Esophagus mucosa (tissue), 1 donor: Measurements from ENCODE around the gene LAMP1. TPM values are rescaled to one million over a fixed set of nuclear protein-coding genes. Genes with fewer than 3 reads are reported as not detected.
"Not testable (repeated sequence)": the region's sequence is repeated elsewhere in the genome, so short reads cannot be mapped to it uniquely, and the experiment has no call there.

Experiments
- ATAC-seq: fragments of 200-7000 bp; cut with Tn5 transposase; one replicate; pipeline ENCODE4 v1.9.1; 2020
- total RNA-seq: library from RNA; stranded (reverse); gene quantifications from one replicate; pipeline ENCODE4 v1.2.4, GENCODE V29; 2023
- donor health status: DM: yes; HTN: yes; CAD: no.

Gene LAMP1, protein sequence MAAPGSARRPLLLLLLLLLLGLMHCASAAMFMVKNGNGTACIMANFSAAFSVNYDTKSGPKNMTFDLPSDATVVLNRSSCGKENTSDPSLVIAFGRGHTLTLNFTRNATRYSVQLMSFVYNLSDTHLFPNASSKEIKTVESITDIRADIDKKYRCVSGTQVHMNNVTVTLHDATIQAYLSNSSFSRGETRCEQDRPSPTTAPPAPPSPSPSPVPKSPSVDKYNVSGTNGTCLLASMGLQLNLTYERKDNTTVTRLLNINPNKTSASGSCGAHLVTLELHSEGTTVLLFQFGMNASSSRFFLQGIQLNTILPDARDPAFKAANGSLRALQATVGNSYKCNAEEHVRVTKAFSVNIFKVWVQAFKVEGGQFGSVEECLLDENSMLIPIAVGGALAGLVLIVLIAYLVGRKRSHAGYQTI
- 144 TPM for total RNA-seq

DNA sequence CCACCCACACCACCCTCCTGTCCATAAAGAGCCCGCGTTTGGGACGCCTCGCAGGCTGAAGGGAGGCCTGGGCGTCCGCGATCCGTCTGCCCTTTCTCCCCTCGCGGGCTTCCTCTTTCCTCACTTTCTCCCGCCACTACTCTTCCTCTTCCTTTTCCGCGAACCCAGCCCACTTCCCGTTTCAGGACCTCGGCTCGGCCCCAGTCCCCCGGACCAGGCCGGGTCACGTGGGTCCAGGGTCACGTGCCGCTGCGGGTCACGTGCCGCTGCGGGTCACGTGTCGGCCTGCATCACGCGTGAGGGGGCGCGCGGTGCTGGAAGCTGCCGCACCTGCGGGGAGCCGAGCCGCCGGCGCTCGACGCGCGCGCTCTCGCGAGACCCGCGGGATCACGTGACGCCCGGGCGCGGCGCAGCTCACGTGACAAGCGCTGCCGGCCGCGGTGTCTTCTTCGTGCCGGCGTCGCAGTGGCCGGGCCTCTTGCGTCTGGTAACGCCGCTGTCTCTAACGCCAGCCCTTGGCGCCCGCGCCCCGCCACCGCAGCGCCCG is at the start of gene LAMP1:
Gene LAMP1, plus strand, starts transcription at position 417 of the 547 bp plus-strand sequence. CDS start 196 bp downstream, outside the sequence.
- peak; percentile 87 for ATAC-seq

DNA sequence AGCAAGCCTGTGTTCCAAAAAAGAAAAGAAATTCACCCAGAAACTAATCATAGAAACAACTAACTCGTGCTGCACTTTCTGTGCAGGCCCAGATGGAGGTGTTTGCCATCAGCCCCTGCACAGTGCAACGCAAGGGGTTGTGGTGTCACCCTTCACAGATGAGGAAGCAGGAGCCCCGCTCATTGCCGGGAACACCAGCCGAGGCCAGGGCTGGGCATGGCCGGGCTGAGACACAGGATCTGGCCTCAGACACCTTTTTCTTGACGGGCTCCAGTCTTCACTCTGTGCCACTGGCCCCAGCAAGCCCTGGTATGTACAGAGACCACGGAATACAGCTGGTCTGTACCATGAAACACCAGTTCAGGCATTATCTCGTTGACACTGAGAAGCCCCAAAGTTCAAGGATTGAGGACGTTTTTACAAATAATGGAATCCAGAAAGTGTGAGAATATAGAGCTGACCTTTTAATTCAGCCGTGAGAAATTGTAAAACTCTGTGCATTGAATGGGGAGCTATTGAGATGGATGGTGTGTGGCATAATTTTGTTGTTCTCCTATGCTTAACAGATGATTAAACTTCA is 44.4 kb upstream of the LAMP1 start:
- ATAC-seq, result no peak

DNA sequence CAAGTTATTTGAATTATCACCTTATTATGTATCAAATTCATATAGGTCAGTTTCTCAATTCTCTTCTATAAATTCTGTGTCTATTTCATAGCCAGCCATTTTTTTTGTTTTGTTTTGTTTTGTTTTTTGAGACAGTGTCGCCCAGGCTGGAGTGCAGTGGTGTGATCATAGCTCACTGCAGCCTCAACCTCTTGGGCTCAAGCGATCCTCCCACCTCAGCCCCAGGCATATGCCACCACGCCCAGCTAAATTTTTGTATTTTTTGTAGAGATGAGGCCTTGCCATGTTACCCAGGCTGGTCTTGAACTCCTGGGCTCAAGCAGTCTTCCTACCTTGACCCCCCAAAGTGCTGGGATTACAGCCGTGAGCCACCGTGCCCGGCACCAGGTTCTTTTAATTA is 39.1 kb upstream of the LAMP1 start:
- ATAC-seq, result not testable (repeated sequence)

DNA sequence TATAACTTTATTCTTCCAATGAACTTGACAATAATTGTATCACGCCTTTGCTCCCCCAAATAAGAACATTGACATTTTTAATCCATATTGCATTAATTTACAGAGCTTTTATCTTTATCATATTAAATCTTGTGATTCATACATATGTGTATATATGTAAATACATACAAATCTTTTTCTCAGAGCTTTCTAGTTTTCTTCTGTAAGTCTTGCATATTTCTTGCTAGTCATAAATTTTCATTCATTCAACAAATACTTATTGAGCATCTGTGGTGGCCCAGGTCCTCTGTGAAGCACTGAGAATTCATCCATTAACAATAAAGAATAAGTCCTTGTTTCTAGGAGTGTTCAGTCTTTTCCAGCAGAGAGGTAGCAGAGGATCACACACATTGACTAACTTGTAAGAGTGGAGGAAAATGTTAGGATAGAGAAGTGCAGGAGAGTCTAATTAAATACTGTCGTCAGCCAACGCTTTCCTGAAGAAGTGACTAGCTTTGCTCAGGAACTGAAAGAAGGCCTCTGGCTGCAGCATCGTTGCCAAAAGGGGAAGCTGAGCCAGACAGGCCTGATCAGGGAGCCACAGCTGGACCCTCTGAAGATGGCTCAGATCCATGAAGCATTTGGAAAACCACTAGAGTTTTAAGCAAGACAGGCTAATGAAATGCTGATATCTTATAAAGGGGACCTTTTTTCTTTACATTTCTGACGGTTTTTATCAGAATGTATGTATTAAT is 38.6 kb upstream of the LAMP1 start:
- no peak for ATAC-seq

DNA sequence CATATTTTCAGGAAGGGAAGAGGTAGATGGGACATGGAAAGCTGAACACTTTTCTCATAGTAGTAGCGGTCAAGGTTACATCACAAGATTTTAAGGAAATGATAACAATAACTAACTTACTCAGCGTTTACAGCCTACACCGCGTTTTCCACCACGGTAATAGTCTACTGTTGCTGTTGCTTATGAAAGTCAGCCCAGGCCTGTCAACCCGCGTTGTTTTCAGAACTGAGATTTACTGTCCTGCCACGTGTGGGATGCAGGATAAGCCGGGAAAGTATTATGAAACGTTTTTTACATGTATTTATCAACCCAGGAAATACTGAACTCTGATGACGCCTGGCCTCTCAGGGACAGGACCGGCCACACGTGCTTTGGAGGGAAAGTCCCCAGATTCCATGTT is 36.0 kb upstream of the LAMP1 start:
- ATAC-seq, result no peak

DNA sequence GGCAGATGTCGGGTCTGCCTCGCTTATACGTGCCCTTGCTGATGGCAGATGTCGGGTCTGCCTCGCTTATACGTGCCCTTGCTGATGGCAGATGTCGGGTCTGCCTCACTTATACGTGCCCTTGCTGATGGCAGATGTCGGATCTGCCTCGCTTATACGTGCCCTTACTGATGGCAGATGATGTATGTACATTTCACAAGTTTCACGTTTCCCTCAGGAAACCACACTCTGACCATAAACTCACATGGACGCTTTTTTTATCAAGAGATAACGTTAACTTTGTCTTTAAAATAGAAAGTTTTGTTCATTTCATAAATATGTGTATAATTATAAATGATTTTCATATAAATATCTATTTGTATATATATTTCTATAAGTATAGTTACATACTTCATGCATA is 34.0 kb upstream of the LAMP1 start:
- not testable (repeated sequence) for ATAC-seq

DNA sequence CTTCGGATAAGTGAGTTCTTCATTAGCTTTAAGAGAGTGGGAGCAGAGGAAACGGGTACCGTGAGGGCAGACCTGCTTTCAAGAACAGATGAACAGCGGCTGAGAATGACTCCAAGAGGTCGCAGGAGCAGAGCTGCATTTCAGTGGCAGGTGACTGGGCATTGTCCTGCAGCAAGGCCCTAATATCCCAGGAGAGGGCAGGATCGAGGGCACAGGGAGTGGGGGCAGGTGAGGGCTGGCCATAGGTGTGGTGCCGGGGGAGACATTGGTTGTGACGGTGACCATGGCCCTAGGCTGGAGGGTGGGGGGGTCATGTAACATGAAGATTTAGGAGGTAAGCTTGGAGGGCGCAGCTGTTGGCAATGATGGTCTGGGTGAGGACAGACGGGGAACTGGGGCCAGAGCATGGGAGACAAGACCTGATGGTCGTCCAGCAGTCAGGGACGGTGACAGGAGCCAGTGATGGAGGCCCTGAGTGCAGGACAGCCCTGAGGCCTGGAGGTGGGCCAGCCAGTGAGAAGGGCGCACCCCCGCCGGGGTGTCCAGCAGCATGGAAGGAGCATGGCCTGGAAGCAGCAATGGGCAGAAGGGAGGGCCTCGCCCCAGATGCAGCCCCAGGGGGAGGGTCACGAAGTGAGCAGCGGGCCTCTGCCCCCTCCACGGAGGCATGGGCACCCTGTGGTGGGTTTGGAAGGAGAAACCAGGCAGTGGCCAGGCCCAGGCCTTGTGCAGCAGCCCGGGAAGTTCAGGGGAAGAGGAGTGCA is 29.2 kb upstream of the LAMP1 start:
- ATAC-seq, result peak; percentile 53

DNA sequence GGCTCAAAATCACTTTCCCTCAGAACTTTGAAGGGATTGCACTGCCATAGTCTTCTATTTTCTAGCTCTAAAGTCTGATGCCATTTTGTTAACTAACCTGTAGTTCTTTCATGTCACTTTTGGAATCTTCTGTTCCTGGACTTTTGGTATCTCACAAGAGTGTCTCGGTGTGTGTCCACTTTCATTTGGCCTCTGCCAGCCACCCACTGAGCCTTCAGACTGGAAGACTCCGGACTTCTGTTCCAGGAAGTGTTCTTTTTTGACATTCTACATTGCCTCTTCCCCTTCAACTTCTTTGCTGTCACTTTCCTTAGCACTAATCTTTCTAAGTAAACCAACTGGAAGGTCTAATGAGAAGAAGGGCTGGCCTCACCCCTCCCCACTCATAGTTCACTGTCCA is 25.0 kb upstream of the LAMP1 start:
- ATAC-seq, result no peak

DNA sequence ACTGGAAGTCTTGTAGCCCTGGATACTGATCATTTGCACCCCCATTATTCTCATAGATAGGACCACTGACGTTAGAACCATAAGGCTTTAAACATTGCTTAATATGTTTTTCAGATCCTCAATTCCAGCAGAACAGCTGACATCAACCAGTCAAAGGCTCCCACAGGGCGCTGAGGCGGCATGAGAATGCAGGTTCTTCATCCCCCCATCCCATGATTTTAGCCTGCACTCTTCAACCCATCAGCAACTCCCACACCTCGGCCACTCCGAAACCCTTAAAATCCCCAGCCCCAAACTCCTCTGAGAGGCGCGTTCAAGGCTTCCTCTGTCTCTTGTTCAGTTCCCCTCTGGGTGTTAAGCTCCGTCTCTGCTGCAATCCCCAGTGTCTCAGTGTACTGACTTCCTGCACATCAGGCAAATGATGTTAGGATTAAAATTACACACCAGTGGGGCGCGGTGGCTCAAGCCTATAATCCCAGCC is 24.3 kb upstream of the LAMP1 start:
- no peak for ATAC-seq

DNA sequence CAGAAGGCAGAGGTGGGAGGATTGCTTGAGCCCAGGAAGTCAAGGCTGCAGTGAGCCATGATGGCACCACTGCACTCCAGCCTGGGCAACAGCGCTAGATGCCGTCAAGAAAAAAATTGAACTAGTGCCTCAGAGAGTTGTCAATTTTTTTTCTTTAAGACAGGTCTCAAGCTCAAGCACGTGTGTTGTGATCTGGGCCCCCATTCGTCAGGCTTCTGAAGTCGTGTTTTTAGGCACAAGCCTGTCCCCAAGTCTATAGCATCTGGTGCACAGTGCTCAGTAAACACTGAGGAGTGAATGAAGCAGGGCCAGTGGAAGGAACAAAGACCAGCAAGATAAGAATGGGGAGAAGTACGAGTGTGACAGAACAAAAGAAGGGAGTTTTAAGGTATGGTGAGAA is 23.7 kb upstream of the LAMP1 start:
- no peak for ATAC-seq

DNA sequence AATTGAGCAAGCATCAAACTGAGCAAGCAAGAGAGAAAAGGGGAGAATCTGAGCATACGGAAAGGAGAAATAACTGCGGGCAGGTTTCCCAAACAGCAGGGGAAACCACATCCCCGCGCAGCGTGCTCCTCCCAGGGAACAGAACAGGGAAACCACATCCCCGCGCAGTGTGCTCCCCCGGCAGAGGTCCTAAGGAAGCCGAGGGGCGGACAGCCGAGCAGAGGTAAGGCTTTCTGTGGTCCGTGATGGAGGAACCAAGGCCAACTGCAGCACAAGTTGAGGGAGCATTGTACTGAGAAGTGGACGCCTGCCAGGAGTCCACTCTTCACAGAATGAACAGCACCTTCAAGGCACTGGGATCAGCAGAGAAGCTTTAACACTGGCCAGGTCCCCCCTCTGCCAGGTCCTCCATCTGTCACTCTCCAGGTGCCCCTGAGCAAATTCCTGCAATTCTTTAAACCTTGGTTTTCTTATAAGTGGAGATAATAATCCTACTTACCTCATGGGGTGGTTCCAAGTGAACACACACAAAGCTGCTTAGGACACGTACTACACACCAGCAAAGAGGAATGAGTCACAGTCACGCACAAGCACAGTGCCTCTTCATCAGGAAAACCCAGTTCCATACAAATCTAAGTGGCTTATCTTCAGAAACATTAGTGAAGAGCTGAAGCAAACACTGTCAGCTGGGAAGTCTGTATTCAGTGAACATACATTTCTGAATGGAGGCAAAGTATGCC is 23.0 kb upstream of the LAMP1 start:
- peak; percentile 92 for ATAC-seq

DNA sequence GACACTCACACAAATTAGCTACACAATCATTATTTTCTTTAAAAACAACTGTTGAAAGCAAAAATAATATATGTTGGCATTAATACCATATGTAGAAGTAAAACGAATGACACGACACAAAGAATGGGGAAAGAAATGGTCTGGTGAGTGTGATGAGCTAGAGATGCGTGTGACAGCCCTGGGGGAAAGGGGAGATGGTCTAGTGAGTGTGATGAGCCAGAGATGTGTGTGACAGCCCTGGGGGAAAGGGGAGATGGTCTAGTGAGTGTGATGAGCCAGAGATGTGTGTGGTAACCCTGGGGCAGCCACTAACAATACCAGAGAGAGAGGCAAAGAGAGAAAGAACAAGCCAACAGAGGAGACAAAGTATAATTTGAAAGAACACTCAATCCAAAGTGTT is 22.3 kb upstream of the LAMP1 start:
- ATAC-seq, result peak; percentile 42

DNA sequence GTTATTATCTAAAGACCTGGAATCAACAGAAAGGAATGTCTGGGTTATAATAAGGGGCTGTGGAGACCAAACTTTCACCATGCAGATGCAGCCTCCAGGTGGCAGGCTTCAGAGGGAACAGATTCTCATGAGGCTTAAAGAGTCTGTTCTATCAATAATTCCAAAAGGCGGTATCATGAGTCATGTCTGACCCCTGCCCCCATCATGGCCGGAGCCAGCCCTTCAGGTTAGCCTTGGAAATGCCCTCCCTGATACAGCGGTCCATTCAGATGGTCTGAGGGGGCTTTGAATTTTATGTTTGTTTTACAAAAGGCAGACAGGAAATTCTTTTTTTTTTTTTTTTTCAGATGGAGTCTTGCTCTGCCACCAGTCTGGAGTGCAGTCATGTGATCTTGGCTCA is 21.7 kb upstream of the LAMP1 start:
- no peak for ATAC-seq

DNA sequence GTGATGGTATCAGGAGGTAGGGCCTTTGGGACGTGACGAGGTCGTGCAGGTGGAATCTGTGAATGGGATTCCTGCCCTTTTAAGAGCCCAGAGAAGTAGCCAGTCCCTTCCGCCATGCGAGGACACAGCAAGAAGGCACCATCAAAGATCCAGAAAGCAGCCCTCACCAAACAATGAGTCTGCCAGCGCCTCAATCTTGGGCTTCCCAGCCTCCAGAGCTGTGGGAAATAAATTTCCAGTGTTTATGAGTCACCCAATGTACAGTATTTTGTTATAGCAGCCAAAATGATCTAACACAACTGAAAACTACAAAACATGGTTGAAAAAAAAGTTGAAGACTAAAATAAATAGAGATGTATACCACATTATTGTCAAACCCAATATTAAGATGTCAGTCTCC is 16.9 kb upstream of the LAMP1 start:
- ATAC-seq, result no peak

DNA sequence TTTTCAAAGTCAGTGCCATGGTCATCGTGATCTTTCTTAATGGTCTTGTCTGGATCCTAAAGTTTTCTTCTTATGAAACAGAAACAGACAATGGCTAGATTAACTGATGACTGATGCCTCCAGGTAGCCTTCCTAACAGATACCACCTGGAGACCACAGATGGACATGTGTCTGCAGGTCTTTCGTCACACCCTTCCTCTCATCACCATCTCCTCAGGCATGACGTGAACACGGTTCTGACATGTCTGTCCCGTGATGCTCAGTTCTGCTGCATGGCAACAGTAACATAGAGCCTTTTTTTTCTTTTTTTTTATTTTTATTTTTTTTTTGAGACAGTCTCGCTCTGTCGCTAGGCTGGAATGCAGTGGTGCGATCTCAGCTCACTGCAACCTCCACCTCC is 13.1 kb upstream of the LAMP1 start:
- peak; percentile 45 for ATAC-seq

DNA sequence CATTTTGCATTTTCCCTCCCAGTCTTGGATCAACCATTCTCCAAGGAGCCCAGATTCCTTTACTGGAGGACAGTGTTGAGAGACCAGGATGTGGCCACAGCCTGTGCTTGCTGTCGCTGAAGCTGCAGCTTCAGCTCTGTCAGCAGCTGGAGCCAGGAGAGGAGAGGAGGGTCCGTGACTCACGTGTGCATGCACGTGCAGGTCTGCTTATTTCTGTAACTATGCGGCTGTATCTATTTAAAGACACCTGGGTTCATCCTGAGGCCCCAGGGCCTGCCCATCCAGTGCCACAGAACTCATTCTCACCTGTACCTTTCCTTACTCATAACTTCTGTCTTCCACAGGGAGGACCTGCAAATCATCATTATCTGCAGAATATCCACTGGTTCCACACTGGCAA is 8.2 kb upstream of the LAMP1 start:
- peak; percentile 42 for ATAC-seq

DNA sequence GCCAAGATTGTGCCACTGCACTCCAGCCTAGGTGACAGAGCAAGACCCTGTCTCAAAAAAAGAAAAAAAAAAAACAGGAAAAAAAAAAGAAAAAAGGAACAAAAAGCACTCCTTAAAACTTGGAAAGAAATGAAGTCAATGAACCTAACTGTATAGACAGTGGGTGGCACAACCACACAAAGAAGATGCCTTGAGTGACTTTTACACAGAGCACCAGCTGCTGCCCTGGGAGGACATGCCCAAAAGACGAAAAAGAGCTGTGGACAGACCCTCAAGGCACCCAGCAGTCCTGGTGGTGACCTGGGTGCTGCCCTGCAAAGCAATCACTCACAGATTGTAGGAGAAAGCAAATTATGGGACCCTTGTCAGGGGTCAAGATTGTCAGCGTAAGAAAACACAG is 5.9 kb upstream of the LAMP1 start:
- no peak for ATAC-seq

DNA sequence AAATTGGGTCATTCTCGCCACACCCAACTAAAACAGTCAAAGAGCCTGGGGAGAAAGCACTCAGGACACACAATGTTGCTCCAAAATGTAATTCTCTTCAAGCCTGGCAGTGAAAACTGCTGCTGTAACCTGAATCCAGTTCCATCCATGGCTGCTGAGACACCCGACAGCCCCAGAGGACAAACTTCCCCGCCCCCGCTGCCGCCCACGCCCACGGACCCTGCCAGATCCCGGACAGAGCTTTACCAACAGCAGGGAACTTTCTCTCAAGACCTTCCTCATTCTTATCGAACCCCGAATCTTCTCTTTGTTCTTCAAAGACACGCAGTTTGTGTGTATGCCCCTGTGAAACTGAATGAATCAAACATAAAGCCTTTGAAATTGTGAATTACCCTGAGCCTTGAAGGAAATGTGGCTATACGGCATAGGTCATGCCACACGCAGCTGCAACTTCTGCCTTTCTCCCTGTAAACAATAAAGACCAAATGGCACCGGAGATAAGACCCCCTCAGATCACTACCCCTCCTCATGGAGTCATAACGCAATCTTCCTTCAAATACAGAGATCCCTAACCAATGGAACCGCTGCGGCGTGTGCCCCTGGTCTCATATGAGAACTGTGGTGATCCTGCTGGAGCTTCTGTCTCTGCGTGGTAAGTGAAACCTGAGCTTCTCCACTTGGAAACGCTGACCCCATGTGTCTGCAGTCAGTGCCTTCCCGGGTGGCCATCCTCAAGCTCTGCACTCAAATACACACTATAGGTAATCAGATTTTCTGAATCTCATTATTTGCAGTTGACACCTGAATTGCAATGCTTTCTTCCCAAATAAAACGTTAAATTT is 4.8 kb upstream of the LAMP1 start:
- ATAC-seq, result no peak

DNA sequence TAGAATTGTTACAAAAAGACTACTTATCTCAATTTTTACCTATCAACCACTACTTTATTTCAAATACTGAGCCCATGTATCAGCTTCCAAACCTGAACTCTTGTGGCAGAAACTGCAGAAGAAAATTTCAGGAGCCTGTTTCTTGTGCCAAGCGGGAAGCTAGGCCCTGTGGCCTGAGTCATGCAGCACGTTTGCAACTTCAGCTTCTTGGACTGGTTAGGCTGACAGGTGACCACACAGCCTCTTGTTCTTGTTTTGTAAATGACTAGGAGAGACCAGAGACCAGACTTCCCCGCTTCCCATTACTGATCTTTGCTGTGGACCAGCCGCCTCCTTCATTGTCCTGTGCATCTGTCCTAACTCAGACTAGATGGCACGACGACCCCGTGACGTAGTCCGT is 3.4 kb upstream of the LAMP1 start:
- no peak for ATAC-seq

DNA sequence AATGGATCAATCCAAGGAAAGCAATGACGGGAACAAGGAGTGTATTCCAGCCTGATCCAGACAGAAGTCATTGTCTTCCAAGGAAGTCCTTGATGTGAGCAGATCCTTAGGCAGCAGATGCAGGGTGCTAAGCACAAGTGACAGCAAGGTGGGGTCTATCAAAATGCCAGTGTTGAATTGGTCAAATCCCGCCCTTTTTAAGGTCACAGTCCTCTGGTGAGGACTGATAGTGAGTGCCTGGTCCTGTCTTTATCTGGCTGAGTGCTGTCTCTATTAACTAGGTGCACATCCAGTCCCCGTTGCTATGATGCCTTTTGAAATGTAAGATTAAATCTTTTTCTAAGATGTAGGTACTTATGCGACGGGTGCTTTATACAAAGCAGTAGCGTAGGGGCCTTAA is 1.3 kb upstream of the LAMP1 start:
- no peak for ATAC-seq
